ENCODE data around the gene NBEA.

NBEA gene

GRCh38 chr13:35518337-35518946, 576.4 kb downstream of the NBEA start:
- DNase-seq, result no peak

- no peak for DNase-seq
These were observed 582.1 kb downstream of the NBEA start for GRCh38 chr13:35524171-35524570.

GRCh38 chr13:35526577-35526976, 584.5 kb downstream of the NBEA start:
- no peak for DNase-seq

- no peak for DNase-seq
These were observed 585.4 kb downstream of the NBEA start for GRCh38 chr13:35527451-35527850.

GRCh38 chr13:35530147-35530546, 588.1 kb downstream of the NBEA start:
- DNase-seq, result no peak

- no peak for DNase-seq
These were observed 588.5 kb downstream of the NBEA start for GRCh38 chr13:35530581-35530980.

- DNase-seq, result no peak
These were observed 589.5 kb downstream of the NBEA start for GRCh38 chr13:35531526-35531925.

GRCh38 chr13:35534343-35534742, 592.3 kb downstream of the NBEA start:
- no peak for DNase-seq

- DNase-seq, result no peak
These were observed 606.7 kb downstream of the NBEA start for GRCh38 chr13:35548790-35549189.

- no peak for DNase-seq
These were observed 607.4 kb downstream of the NBEA start for GRCh38 chr13:35549481-35549880.

- no peak for DNase-seq
These were observed 610.2 kb downstream of the NBEA start for GRCh38 chr13:35552172-35552844.

GRCh38 chr13:35554972-35555623, 613.0 kb downstream of the NBEA start:
- no peak for DNase-seq

GRCh38 chr13:35557475-35557874, 615.4 kb downstream of the NBEA start:
- no peak for DNase-seq

GRCh38 chr13:35561540-35561939, 619.5 kb downstream of the NBEA start:
- DNase-seq, result no peak

GRCh38 chr13:35565273-35565672, 623.2 kb downstream of the NBEA start:
- no peak for DNase-seq

GRCh38 chr13:35566340-35566739, 624.3 kb downstream of the NBEA start:
- DNase-seq, result no peak

- DNase-seq, result no peak
These were observed 625.4 kb downstream of the NBEA start for GRCh38 chr13:35567406-35567980.

- DNase-seq, result no peak
These were observed 631.6 kb downstream of the NBEA start for GRCh38 chr13:35573639-35574038.

GRCh38 chr13:35592457-35592856, 650.4 kb downstream of the NBEA start:
- DNase-seq, result no peak

GRCh38 chr13:35593651-35594050, 651.6 kb downstream of the NBEA start:
- DNase-seq, result no peak

GRCh38 chr13:35594096-35594495, 652.0 kb downstream of the NBEA start:
- no peak for DNase-seq

GRCh38 chr13:35595181-35595580, 653.1 kb downstream of the NBEA start:
- no peak for DNase-seq

GRCh38 chr13:35596321-35597030, 654.4 kb downstream of the NBEA start:
- no peak for DNase-seq

All from SHP77 (cell line).